H9 (cell line): Measurements from ENCODE around the gene GRK1. TPM values are rescaled to one million over a fixed set of nuclear protein-coding genes. Genes with fewer than 3 reads are reported as not detected.

Source experiments
- DNase-seq: peaks from one replicate; pipeline ENCODE4 v3.0.0-alpha.2; 2017
- H2AFZ ChIP-seq: one replicate; pipeline ENCODE4 v1.6.1; 2013; ENCODE audit warnings: mild to moderate bottlenecking, low read length, control low read depth, moderate library complexity
- H2AK5ac ChIP-seq: 2 replicates; pipeline ENCODE4 v1.6.1; 2013; ENCODE audit warnings: low read length, control low read depth, mixed read lengths; ENCODE audit not compliant: insufficient read length
- H2BK120ac ChIP-seq: one replicate; pipeline ENCODE4 v1.6.1; 2013; ENCODE audit warnings: low read depth, mild to moderate bottlenecking, low read length, control low read depth, inconsistent platforms; ENCODE audit not compliant: poor library complexity, severe bottlenecking
- H2BK12ac ChIP-seq: 2 replicates; pipeline ENCODE4 v1.6.1; 2013; ENCODE audit warnings: low read length, control low read depth, mixed read lengths, low read depth; ENCODE audit not compliant: insufficient read length
- H2BK15ac ChIP-seq: 2 replicates; pipeline ENCODE4 v1.6.1; 2013; ENCODE audit warnings: low read depth, low read length, control low read depth
- H2BK20ac ChIP-seq: one replicate; pipeline ENCODE4 v1.6.1; 2013; ENCODE audit warnings: low read depth, mild to moderate bottlenecking, low read length, control low read depth, inconsistent platforms; ENCODE audit not compliant: poor library complexity, severe bottlenecking
- H2BK5ac ChIP-seq: 2 replicates; pipeline ENCODE4 v1.6.1; 2013; ENCODE audit warnings: low read length, control low read depth, mixed read lengths; ENCODE audit not compliant: insufficient read length
- H3K14ac ChIP-seq: 2 replicates; pipeline ENCODE4 v1.6.1; 2013; ENCODE audit warnings: low read length, control low read depth; ENCODE audit not compliant: insufficient read depth
- H3K18ac ChIP-seq: 2 replicates; pipeline ENCODE4 v1.6.1; 2013; ENCODE audit warnings: low read depth, mild to moderate bottlenecking, mixed read lengths, low read length, control low read depth; ENCODE audit not compliant: insufficient read length
- H3K23ac ChIP-seq: 2 replicates; pipeline ENCODE4 v1.6.1; 2013; ENCODE audit warnings: low read length, control low read depth, mixed read lengths, low read depth; ENCODE audit not compliant: insufficient read length
- H3K23me2 ChIP-seq: 2 replicates; pipeline ENCODE4 v1.6.1; 2013; ENCODE audit warnings: low read depth, mild to moderate bottlenecking, mixed read lengths, low read length, control low read depth; ENCODE audit not compliant: insufficient read length, poor library complexity, severe bottlenecking
- H3K27ac ChIP-seq: 2 replicates; pipeline ENCODE4 v1.5.1; 2013; ENCODE audit warnings: low read length, control low read depth, mixed read lengths, low read depth; ENCODE audit not compliant: insufficient read length
- H3K27me3 ChIP-seq: 2 replicates; pipeline ENCODE4 v1.6.1; 2013; ENCODE audit warnings: low read length, control low read depth, inconsistent platforms; ENCODE audit not compliant: insufficient read depth
- H3K4ac ChIP-seq: 2 replicates; pipeline ENCODE4 v1.6.1; 2013; ENCODE audit warnings: low read depth, mild to moderate bottlenecking, control low read depth, inconsistent platforms, low read length, moderate library complexity
- H3K4me1 ChIP-seq: 2 replicates; pipeline ENCODE4 v1.6.1; 2013; ENCODE audit warnings: low read length, control low read depth, inconsistent platforms; ENCODE audit not compliant: insufficient read depth
- H3K4me2 ChIP-seq: 2 replicates; pipeline ENCODE4 v1.6.1; 2013; ENCODE audit warnings: low read length, control low read depth, mixed read lengths; ENCODE audit not compliant: insufficient read length, insufficient read depth
- H3K56ac ChIP-seq: 2 replicates; pipeline ENCODE4 v1.6.1; 2013; ENCODE audit warnings: low read depth, mild to moderate bottlenecking, mixed read lengths, low read length, control low read depth; ENCODE audit not compliant: insufficient read length
- H3K79me1 ChIP-seq: 2 replicates; pipeline ENCODE4 v1.6.1; 2013; ENCODE audit warnings: low read depth, mild to moderate bottlenecking, moderate library complexity, low read length, control low read depth, inconsistent platforms; ENCODE audit not compliant: insufficient read depth, poor library complexity, severe bottlenecking
- H3K79me2 ChIP-seq: 2 replicates; pipeline ENCODE4 v1.6.1; 2013; ENCODE audit warnings: low read length, control low read depth, inconsistent platforms; ENCODE audit not compliant: insufficient read depth
- H3K9ac ChIP-seq: 2 replicates; pipeline ENCODE4 v1.6.1; 2013; ENCODE audit warnings: low read length, control low read depth, mixed read lengths; ENCODE audit not compliant: insufficient read length; ENCODE audit errors: extremely low read depth
- H3K9me3 ChIP-seq: one replicate; pipeline ENCODE4 v1.6.1; 2013; ENCODE audit warnings: low read depth, low read length, inconsistent platforms; ENCODE audit not compliant: control insufficient read depth
- H3T11ph ChIP-seq: one replicate; pipeline ENCODE4 v1.6.1; 2013; ENCODE audit warnings: mild to moderate bottlenecking, low read length, control low read depth, inconsistent platforms
- H4K20me1 ChIP-seq: one replicate; pipeline ENCODE4 v1.6.1; 2013; ENCODE audit not compliant: control insufficient read depth, insufficient read length, insufficient read depth
- H4K5ac ChIP-seq: 2 replicates; pipeline ENCODE4 v1.6.1; 2013; ENCODE audit warnings: low read depth, mild to moderate bottlenecking, mixed read lengths, low read length, control low read depth; ENCODE audit not compliant: insufficient read length
- H4K8ac ChIP-seq: replicated peaks from 2 replicates; pipeline ENCODE4 v1.6.1; 2013; ENCODE audit warnings: low read length, control low read depth, mixed read lengths, low read depth; ENCODE audit not compliant: insufficient read length
- H4K91ac ChIP-seq: 2 replicates; pipeline ENCODE4 v1.6.1; 2013; ENCODE audit warnings: low read depth, mild to moderate bottlenecking, moderate library complexity, mixed read lengths, low read length, control low read depth; ENCODE audit not compliant: insufficient read length
- H3K27ac Mint-ChIP-seq, 3 experiments: 2 replicates in 2 of 3; 3 replicates in 1 of 3; pipeline ENCODE4 v1.8.0; 2020 to 2021; ENCODE audit warnings: mixed read lengths in 3 of 3, mild to moderate bottlenecking in 1 of 3, moderate library complexity in 1 of 3
- H3K27me3 Mint-ChIP-seq: 2 replicates; pipeline ENCODE4 v1.8.0; 2021; ENCODE audit warnings: low read depth, mild to moderate bottlenecking, moderate library complexity, mixed read lengths
- H3K36me3 Mint-ChIP-seq, 3 experiments: 2 replicates in 2 of 3; 3 replicates in 1 of 3; pipeline ENCODE4 v1.8.0; 2020 to 2021; ENCODE audit warnings: low read depth in 3 of 3, mixed read lengths in 3 of 3; ENCODE audit not compliant: insufficient read depth in 1 of 3
- H3K4me1 Mint-ChIP-seq, 2 experiments: 2 replicates each; pipeline ENCODE4 v1.8.0; 2020; ENCODE audit warnings: mixed read lengths in 2 of 2
- H3K4me3 Mint-ChIP-seq, 2 experiments: 2 replicates in 1 of 2; 3 replicates in 1 of 2; pipeline ENCODE4 v1.8.0; 2020 to 2021; ENCODE audit warnings: mild to moderate bottlenecking in 2 of 2, mixed read lengths in 2 of 2, moderate library complexity in 1 of 2
- H3K9me3 Mint-ChIP-seq, 2 experiments: 2 replicates in 1 of 2; 3 replicates in 1 of 2; pipeline ENCODE4 v1.8.0; 2020; ENCODE audit warnings: mild to moderate bottlenecking in 2 of 2, mixed read lengths in 2 of 2, moderate library complexity in 1 of 2
- WGBS: extraction: QIAGEN DNeasy Blood & Tissue Kit; methylation state at CpG from one replicate; pipeline ENCODE4 v1.1.7; 2013; ENCODE audit warnings: missing lambda C conversion rate, low lambda C conversion rate, mixed read lengths; ENCODE audit not compliant: insufficient read length; ENCODE audit errors: extremely low coverage; 5-methylcytosine and 5-hydroxymethylcytosine counted together
- total RNA-seq: library from RNA; stranded (reverse); gene quantifications from 2 replicates; pipeline ENCODE4 v1.2.1, GENCODE V29; 2021
- TF ChIP-seq, protein P1 (sequence below): fragments of 200-600 bp; sonication (generic); conservative IDR thresholded peaks from 3 replicates; pipeline ENCODE4 v1.8.0; 2021; ENCODE audit warnings: antibody characterized with exemption, mild to moderate bottlenecking

GRK1 gene
- total RNA-seq, 1 experiment from 2014 or later: 0.31 TPM

DNA sequence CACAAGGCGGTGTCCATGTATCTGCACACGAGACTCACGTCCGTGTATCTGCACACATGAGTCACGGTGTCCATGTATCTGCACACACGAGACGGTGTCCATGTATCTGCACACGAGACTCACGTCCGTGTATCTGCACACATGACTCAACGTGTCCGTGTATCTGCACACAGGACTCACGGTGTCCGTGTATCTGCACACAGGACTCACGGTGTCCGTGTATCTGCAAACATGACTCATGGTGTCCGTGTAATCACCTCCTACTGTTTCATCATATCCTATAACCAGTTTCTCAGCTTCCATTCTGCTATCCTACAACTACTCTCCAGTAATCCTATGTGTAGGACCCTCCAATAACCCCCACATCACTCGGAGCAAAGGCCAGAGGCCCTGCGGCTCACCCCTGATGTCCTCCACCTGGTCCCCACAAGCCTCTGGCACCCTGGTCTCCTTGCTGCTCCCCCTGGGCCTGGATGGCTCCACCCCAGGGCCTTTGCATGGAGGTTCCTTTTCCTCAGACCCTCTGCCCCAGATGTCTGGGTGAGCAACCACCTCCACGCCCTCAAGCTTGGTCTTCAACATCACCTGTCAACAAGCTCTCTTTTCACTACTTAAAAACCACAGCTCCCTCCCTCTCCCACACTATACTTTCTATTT is 89.5 kb downstream of the GRK1 start:
- H3K27me3 ChIP-seq: peaks cover 8% of the 10 kb centered on the region; the same call in 1 of the 2 replicates
- peaks cover 13% of the 10 kb centered on the region for H3K23me2 ChIP-seq
- no peak overlapping the region for H3T11ph ChIP-seq
- no peaks in the 10 kb centered on the region for H3K79me2 ChIP-seq
- Mint-ChIP-seq H3K27me3 (peaks cover 45% of the 10 kb centered on the region), H3K4me3 (no peak overlapping the region; a peak in 1 of 5 replicates), H3K9me3 (peaks cover 0 to 7% of the 10 kb centered on the region in 2 experiments; a peak in 2 of 5 replicates), H3K4me1 (peaks cover 11% of the 10 kb centered on the region in 2 experiments), H3K36me3 (no peaks in the 10 kb centered on the region; a peak in 1 of 7 replicates), H3K27ac (peak overlapping the region in 1 of 3 experiments; percentile 4; a peak in 1 of 7 replicates)
- TF ChIP-seq, protein P1, sequence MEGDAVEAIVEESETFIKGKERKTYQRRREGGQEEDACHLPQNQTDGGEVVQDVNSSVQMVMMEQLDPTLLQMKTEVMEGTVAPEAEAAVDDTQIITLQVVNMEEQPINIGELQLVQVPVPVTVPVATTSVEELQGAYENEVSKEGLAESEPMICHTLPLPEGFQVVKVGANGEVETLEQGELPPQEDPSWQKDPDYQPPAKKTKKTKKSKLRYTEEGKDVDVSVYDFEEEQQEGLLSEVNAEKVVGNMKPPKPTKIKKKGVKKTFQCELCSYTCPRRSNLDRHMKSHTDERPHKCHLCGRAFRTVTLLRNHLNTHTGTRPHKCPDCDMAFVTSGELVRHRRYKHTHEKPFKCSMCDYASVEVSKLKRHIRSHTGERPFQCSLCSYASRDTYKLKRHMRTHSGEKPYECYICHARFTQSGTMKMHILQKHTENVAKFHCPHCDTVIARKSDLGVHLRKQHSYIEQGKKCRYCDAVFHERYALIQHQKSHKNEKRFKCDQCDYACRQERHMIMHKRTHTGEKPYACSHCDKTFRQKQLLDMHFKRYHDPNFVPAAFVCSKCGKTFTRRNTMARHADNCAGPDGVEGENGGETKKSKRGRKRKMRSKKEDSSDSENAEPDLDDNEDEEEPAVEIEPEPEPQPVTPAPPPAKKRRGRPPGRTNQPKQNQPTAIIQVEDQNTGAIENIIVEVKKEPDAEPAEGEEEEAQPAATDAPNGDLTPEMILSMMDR: no peak
- no peak overlapping the region for H3K27ac ChIP-seq
- no peak overlapping the region for H3K18ac ChIP-seq
- H2BK15ac ChIP-seq: no peak overlapping the region
- H3K9ac ChIP-seq: no peak overlapping the region
- H3K9me3 ChIP-seq: no peaks in the 10 kb centered on the region
- no peak overlapping the region for H2BK5ac ChIP-seq
- H3K23ac ChIP-seq: no peak overlapping the region
- H4K91ac ChIP-seq: no peak overlapping the region
- no peak overlapping the region for H3K56ac ChIP-seq
- no peak overlapping the region for H2BK120ac ChIP-seq
- H4K5ac ChIP-seq: no peak overlapping the region
- H3K4me2 ChIP-seq: no peak overlapping the region
- H4K8ac ChIP-seq: no peak overlapping the region
- no peaks in the 10 kb centered on the region for H3K4me1 ChIP-seq
- no peak overlapping the region for H2BK20ac ChIP-seq
- no peak overlapping the region for H2AK5ac ChIP-seq
- H3K79me1 ChIP-seq: no peaks in the 10 kb centered on the region
- no CpG with 5 or more reads among the region's 20 CpGs for WGBS
- no peak overlapping the region for H3K4ac ChIP-seq
- no peak overlapping the region for H3K14ac ChIP-seq
- no peak overlapping the region for H2BK12ac ChIP-seq
- no peak overlapping the region for H2AFZ ChIP-seq
- DNase-seq: no peak
- no peaks in the 10 kb centered on the region for H4K20me1 ChIP-seq
